ENCODE results near the gene FOXD3. TPM values are rescaled to one million over a fixed set of nuclear protein-coding genes. Genes with fewer than 3 reads are reported as not detected.

The FOXD3 gene
- 10 to 100 TPM; 15.9 to 37.6 (median 25.6) TPM for total RNA-seq

GRCh38 chr1:63322114-63322943 is at the start of gene FOXD3:
FOXD3 (plus strand) TSS chr1:63322567; CDS start chr1:63323059, 492 bp downstream.
- Histone ChIP-seq H3K4me1 (peaks cover 0 to 60% (median 11%) of the 10 kb centered on the region in 4 donors), H3K4me3 (peak within 1 kb of the TSS; percentile 50 to 69 (median 55)), H3K36me3 (peaks cover 0 to 3% (median 0%) of the 10 kb centered on the region in 3 donors), H3K27ac (peak within 1 kb of the TSS; percentile 93 to 99 (median 96)), H3K9me3 (no peaks in the 10 kb centered on the region), H3K27me3 (peaks cover 6 to 96% of the 10 kb centered on the region in 2 donors)
- 1 to 2% methylated on average over 49 to 69 of the region's 85 CpGs for WGBS, 2 donors
- TF ChIP-seq CTCF (IDR thresholded peaks at IDR 0.05) (peak in 1 of 5 experiments; percentile 14), POLR2A (IDR thresholded peaks at IDR 0.05) (peak; percentile 44 to 84), EP300 (IDR thresholded peaks at IDR 0.05) (peak; percentile 27 to 95)
- peak; percentile 53 to 57 for DNase-seq (ENCODE audit: low spot score in 2 of 2)

GRCh38 chr1:63272811-63273210 is 49.6 kb upstream of the FOXD3 start:
- Histone ChIP-seq H3K4me3 (peak overlapping the region in 1 of 4 donors; percentile 7), H3K27me3 (no peaks in the 10 kb centered on the region), H3K36me3 (no peaks in the 10 kb centered on the region), H3K9me3 (no peaks in the 10 kb centered on the region), H3K4me1 (peaks cover 0 to 8% (median 0%) of the 10 kb centered on the region in 4 donors), H3K27ac (peak overlapping the region; percentile 9 to 87 (median 45))
- TF ChIP-seq CTCF (IDR thresholded peaks at IDR 0.05), result no peak
- no peak for TF ChIP-seq EP300 (IDR thresholded peaks at IDR 0.05)
- TF ChIP-seq POLR2A (IDR thresholded peaks at IDR 0.05), result no peak
- 48 to 61% methylated on average over 2 of the region's 2 CpGs for WGBS, 2 donors
- no peak for DNase-seq (ENCODE audit: low spot score in 2 of 2)

GRCh38 chr1:63274371-63274770 is 48.0 kb upstream of the FOXD3 start:
- Histone ChIP-seq H3K27ac (peak overlapping the region in 2 of 4 donors; percentile 77 to 87), H3K36me3 (no peaks in the 10 kb centered on the region), H3K4me3 (no peak overlapping the region), H3K9me3 (no peaks in the 10 kb centered on the region), H3K4me1 (peaks cover 0 to 10% (median 0%) of the 10 kb centered on the region in 4 donors), H3K27me3 (no peaks in the 10 kb centered on the region)
- TF ChIP-seq EP300 (IDR thresholded peaks at IDR 0.05), result no peak
- no peak for TF ChIP-seq CTCF (IDR thresholded peaks at IDR 0.05)
- TF ChIP-seq POLR2A (IDR thresholded peaks at IDR 0.05), result no peak
- no peak for DNase-seq (ENCODE audit: low spot score in 2 of 2)

- Histone ChIP-seq H3K36me3 (no peaks in the 10 kb centered on the region), H3K27me3 (no peaks in the 10 kb centered on the region), H3K9me3 (no peaks in the 10 kb centered on the region), H3K4me3 (no peak overlapping the region), H3K4me1 (peaks cover 0 to 10% (median 0%) of the 10 kb centered on the region in 4 donors), H3K27ac (peak overlapping the region in 3 of 4 donors; percentile 21 to 87 (median 77))
- WGBS, 2 donors, result 37 to 41% methylated on average over 2 of the region's 2 CpGs
- DNase-seq (ENCODE audit: low spot score in 2 of 2), result no peak
- no peak for TF ChIP-seq EP300 (IDR thresholded peaks at IDR 0.05)
- no peak for TF ChIP-seq POLR2A (IDR thresholded peaks at IDR 0.05)
- no peak for TF ChIP-seq CTCF (IDR thresholded peaks at IDR 0.05)
These were observed 47.4 kb upstream of the FOXD3 start for GRCh38 chr1:63274979-63275378.

- DNase-seq (ENCODE audit: low spot score in 2 of 2), result no peak
- H3K4me3 ChIP-seq, result peak overlapping the region in 2 of 4 donors; percentile 13 to 21
- no peaks in the 10 kb centered on the region for H3K36me3 ChIP-seq
- peak overlapping the region; percentile 23 to 87 (median 72) for H3K27ac ChIP-seq
- H3K9me3 ChIP-seq, result no peaks in the 10 kb centered on the region
- H3K27me3 ChIP-seq, result no peaks in the 10 kb centered on the region
- TF ChIP-seq EP300 (IDR thresholded peaks at IDR 0.05), result no peak
- no peak for TF ChIP-seq CTCF (IDR thresholded peaks at IDR 0.05)
- TF ChIP-seq POLR2A (IDR thresholded peaks at IDR 0.05), result no peak
- H3K4me1 ChIP-seq, result peaks cover 0 to 10% (median 0%) of the 10 kb centered on the region in 4 donors
- 15 to 31% methylated on average over 8 of the region's 8 CpGs for WGBS, 2 donors
These were observed 45.7 kb upstream of the FOXD3 start for GRCh38 chr1:63276624-63277023.
